Liver (tissue), 9 donors: Measurements from ENCODE around the gene CADPS. TPM values are rescaled to one million over a fixed set of nuclear protein-coding genes. Genes with fewer than 3 reads are reported as not detected.

Source experiments
- DNase-seq: peaks from one replicate; pipeline ENCODE4 v3.0.0-alpha.2; 2017; ENCODE audit warnings: low spot score
- H3K27ac ChIP-seq, 2 donors: one replicate each; pipeline ENCODE4 v1.7.0; 2013; ENCODE audit warnings: inconsistent platforms in 2 of 2, low read length in 2 of 2, control low read depth in 1 of 2, low read depth in 1 of 2, mild to moderate bottlenecking in 1 of 2
- H3K27me3 ChIP-seq, 4 donors: one replicate each; pipeline versions ENCODE4 v1.6.1 to v1.7.0; 2013; ENCODE audit warnings: low read length in 3 of 4, inconsistent platforms in 1 of 4, mild to moderate bottlenecking in 1 of 4, moderate library complexity in 1 of 4; ENCODE audit not compliant: control insufficient read depth in 4 of 4, insufficient read depth in 4 of 4
- H3K36me3 ChIP-seq, 4 donors: one replicate each; pipeline versions ENCODE4 v1.6.1 to v1.7.0; 2013; ENCODE audit warnings: low read length in 3 of 4, mild to moderate bottlenecking in 3 of 4, low read depth in 1 of 4, moderate library complexity in 1 of 4; ENCODE audit not compliant: control insufficient read depth in 4 of 4, insufficient read depth in 3 of 4
- H3K4me1 ChIP-seq, 4 donors: one replicate each; pipeline versions ENCODE4 v1.6.1 to v1.7.0; 2013; ENCODE audit warnings: low read length in 3 of 4, mild to moderate bottlenecking in 3 of 4, moderate library complexity in 1 of 4; ENCODE audit not compliant: control insufficient read depth in 4 of 4, insufficient read depth in 4 of 4
- H3K4me3 ChIP-seq, 3 donors: one replicate each; pipeline versions ENCODE4 v1.6.1 to v1.7.0; 2013; ENCODE audit warnings: low read length in 3 of 3, control low read depth in 1 of 3, low read depth in 1 of 3, mild to moderate bottlenecking in 1 of 3
- H3K9ac ChIP-seq, 2 donors: one replicate each; pipeline ENCODE4 v1.7.0; 2013; ENCODE audit warnings: low read length in 2 of 2, mild to moderate bottlenecking in 2 of 2, moderate library complexity in 2 of 2, control low read depth in 1 of 2, low read depth in 1 of 2
- H3K9me3 ChIP-seq, 4 donors: one replicate each; pipeline versions ENCODE4 v1.6.1 to v1.7.0; 2013; ENCODE audit warnings: low read length in 3 of 4; ENCODE audit not compliant: control insufficient read depth in 4 of 4
- EGR1 ChIP-seq, 2 donors: IDR thresholded peaks; 2 replicates each; pipeline ENCODE4 v1.6.1; 2016 to 2018; ENCODE audit warnings: antibody characterized with exemption in 2 of 2, low read depth in 2 of 2
- FOXA1 ChIP-seq: IDR thresholded peaks from 2 replicates; pipeline ENCODE4 v1.6.1; 2016; ENCODE audit warnings: antibody characterized with exemption
- FOXA2 ChIP-seq: IDR thresholded peaks from 2 replicates; pipeline ENCODE4 v1.6.1; 2016; ENCODE audit warnings: antibody characterized with exemption
- GABPA ChIP-seq, 2 donors: IDR thresholded peaks in 1 of 2; conservative IDR thresholded peaks in 1 of 2; 2 replicates each; pipeline ENCODE4 v1.6.1; 2016; ENCODE audit warnings: antibody characterized with exemption in 2 of 2, mild to moderate bottlenecking in 1 of 2, moderate library complexity in 1 of 2
- JUND ChIP-seq, 2 donors: IDR thresholded peaks; 2 replicates each; pipeline ENCODE4 v1.6.1; 2016; ENCODE audit warnings: antibody characterized with exemption in 2 of 2
- NR2F2 ChIP-seq: IDR thresholded peaks from 2 replicates; pipeline ENCODE4 v1.6.1; 2016; ENCODE audit warnings: antibody characterized with exemption
- RAD21 ChIP-seq, 2 donors: IDR thresholded peaks; 2 replicates each; pipeline ENCODE4 v1.6.1; 2016; ENCODE audit warnings: antibody characterized with exemption in 2 of 2, mild to moderate bottlenecking in 2 of 2
- RXRA ChIP-seq, 2 donors: IDR thresholded peaks; 2 replicates each; pipeline ENCODE4 v1.6.1; 2017 to 2018; ENCODE audit warnings: antibody characterized with exemption in 2 of 2, mild to moderate bottlenecking in 1 of 2
- SP1 ChIP-seq: IDR thresholded peaks from 2 replicates; pipeline ENCODE4 v1.6.1; 2018; ENCODE audit warnings: antibody characterized with exemption, mild to moderate bottlenecking
- TAF1 ChIP-seq: conservative IDR thresholded peaks from 2 replicates; pipeline ENCODE4 v1.6.1; 2016; ENCODE audit warnings: antibody characterized with exemption, mild to moderate bottlenecking
- WGBS: extraction: QIAGEN DNeasy Blood & Tissue Kit; methylation state at CpG from one replicate; pipeline ENCODE4 v1.1.7; 2013; 5-methylcytosine and 5-hydroxymethylcytosine counted together
- polyA plus RNA-seq, 2 donors: library from polyadenylated mRNA; stranded (reverse) in 1 of 2; unstranded in 1 of 2; fragments of 200-250 nt in 1 of 2; fragments of >200 nt in 1 of 2; fragmentation: Nextera tagmentation in 1 of 2; extraction: Ambion mirVana in 1 of 2; gene quantifications; one replicate each; pipeline versions ENCODE4 v1.2.1 to v1.2.3, GENCODE V29; 2013 to 2015
- total RNA-seq, 2 donors: library from RNA; depleted of rRNA; stranded (reverse); fragments of >200 nt; gene quantifications; one replicate each; pipeline ENCODE4 v1.2.3, GENCODE V29; 2014
- TF ChIP-seq, protein P1 (sequence below): IDR thresholded peaks from 2 replicates; pipeline ENCODE4 v1.6.1; 2016; ENCODE audit warnings: antibody characterized with exemption
- TF ChIP-seq, protein P2 (sequence below): IDR thresholded peaks from 2 replicates; pipeline ENCODE4 v1.6.1; 2016; ENCODE audit warnings: antibody characterized with exemption, mild to moderate bottlenecking
- TF ChIP-seq, protein P3 (sequence below): IDR thresholded peaks from 2 replicates; pipeline ENCODE4 v1.6.1; 2016; ENCODE audit warnings: antibody characterized with exemption
- TF ChIP-seq, protein P4 (sequence below): IDR thresholded peaks from 2 replicates; pipeline ENCODE4 v1.6.1; 2016; ENCODE audit warnings: antibody characterized with exemption
- donor health status: healthy.
- donor health status: healthy.
- donor health status: healthy.
- donor health status: healthy.
- donor health status: healthy.

Gene CADPS
- total and polyA plus RNA-seq, 4 donors = 0.05 to 0.37 (median 0.17) TPM; not detected in 1

DNA sequence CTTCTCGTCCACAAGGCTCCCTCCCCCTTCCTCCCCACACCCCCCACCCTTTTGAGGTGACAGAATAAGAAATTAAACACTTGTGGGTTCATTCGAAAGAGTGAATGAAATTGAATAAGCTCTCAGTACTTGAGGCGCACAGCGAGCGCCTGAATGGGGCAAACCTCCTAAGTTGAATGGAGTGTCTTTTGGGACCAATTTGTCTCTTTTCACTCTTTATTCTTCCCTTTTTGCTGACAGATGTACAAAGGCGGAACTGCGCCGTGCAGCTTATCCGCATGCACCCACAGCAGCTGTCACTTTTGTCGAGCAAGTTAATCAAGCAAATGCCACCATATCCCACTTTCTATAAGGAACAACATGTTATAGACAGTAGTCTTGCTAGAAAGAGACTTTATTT is 454.0 kb downstream of the CADPS start:
- Histone ChIP-seq H3K4me1 (no peaks in the 10 kb centered on the region), H3K9ac (no peak overlapping the region), H3K27ac (no peak overlapping the region), H3K4me3 (no peak overlapping the region), H3K36me3 (no peaks in the 10 kb centered on the region), H3K27me3 (peaks cover 0 to 6% (median 0%) of the 10 kb centered on the region in 4 donors), H3K9me3 (no peaks in the 10 kb centered on the region)
- 87% methylated on average over 10 of the region's 10 CpGs for WGBS
- no peak for DNase-seq
- TF ChIP-seq JUND (IDR thresholded peaks at IDR 0.05) (no peak), SP1 (no peak), TAF1 (no peak), EGR1 (IDR thresholded peaks at IDR 0.05; ENCODE audit: low read depth in 2 of 2) (no peak), FOXA1 (no peak), NR2F2 (no peak)
- TF ChIP-seq, protein P1, sequence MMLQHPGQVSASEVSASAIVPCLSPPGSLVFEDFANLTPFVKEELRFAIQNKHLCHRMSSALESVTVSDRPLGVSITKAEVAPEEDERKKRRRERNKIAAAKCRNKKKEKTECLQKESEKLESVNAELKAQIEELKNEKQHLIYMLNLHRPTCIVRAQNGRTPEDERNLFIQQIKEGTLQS = no peak
- TF ChIP-seq, protein P2, sequence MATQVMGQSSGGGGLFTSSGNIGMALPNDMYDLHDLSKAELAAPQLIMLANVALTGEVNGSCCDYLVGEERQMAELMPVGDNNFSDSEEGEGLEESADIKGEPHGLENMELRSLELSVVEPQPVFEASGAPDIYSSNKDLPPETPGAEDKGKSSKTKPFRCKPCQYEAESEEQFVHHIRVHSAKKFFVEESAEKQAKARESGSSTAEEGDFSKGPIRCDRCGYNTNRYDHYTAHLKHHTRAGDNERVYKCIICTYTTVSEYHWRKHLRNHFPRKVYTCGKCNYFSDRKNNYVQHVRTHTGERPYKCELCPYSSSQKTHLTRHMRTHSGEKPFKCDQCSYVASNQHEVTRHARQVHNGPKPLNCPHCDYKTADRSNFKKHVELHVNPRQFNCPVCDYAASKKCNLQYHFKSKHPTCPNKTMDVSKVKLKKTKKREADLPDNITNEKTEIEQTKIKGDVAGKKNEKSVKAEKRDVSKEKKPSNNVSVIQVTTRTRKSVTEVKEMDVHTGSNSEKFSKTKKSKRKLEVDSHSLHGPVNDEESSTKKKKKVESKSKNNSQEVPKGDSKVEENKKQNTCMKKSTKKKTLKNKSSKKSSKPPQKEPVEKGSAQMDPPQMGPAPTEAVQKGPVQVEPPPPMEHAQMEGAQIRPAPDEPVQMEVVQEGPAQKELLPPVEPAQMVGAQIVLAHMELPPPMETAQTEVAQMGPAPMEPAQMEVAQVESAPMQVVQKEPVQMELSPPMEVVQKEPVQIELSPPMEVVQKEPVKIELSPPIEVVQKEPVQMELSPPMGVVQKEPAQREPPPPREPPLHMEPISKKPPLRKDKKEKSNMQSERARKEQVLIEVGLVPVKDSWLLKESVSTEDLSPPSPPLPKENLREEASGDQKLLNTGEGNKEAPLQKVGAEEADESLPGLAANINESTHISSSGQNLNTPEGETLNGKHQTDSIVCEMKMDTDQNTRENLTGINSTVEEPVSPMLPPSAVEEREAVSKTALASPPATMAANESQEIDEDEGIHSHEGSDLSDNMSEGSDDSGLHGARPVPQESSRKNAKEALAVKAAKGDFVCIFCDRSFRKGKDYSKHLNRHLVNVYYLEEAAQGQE = no peak
- TF ChIP-seq, protein P3, sequence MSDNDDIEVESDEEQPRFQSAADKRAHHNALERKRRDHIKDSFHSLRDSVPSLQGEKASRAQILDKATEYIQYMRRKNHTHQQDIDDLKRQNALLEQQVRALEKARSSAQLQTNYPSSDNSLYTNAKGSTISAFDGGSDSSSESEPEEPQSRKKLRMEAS = no peak

DNA sequence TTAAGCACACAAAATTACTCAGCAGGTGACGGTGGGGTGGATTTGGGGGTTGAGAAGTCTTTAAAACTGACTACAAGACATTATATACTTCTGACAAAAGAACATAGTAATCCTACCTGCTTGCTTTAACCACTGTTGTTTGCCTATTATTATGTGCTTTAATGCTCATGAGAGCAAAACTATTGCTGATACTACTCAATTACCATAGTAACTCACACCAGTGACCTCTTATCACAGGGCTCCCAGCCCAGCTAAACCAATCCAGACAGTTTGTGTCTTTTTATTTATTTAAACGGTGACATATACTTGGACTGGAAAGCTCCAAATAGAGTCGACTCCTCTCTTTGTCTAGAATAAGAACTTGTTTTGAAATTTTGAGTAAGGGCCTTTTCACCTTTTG is 459.1 kb downstream of the CADPS start:
- Histone ChIP-seq H3K4me1 (no peaks in the 10 kb centered on the region), H3K9me3 (no peaks in the 10 kb centered on the region), H3K27me3 (peaks cover 0 to 9% (median 0%) of the 10 kb centered on the region in 4 donors), H3K4me3 (no peak overlapping the region), H3K9ac (no peak overlapping the region), H3K36me3 (no peaks in the 10 kb centered on the region), H3K27ac (no peak overlapping the region)
- 50% methylated on average over 3 of the region's 3 CpGs for WGBS
- no peak for DNase-seq
- TF ChIP-seq SP1 (no peak), RXRA (IDR thresholded peaks at IDR 0.05) (no peak), TAF1 (no peak), RAD21 (IDR thresholded peaks at IDR 0.05) (no peak), EGR1 (IDR thresholded peaks at IDR 0.05; ENCODE audit: low read depth in 2 of 2) (no peak)
- TF ChIP-seq, protein P3 = no peak

DNA sequence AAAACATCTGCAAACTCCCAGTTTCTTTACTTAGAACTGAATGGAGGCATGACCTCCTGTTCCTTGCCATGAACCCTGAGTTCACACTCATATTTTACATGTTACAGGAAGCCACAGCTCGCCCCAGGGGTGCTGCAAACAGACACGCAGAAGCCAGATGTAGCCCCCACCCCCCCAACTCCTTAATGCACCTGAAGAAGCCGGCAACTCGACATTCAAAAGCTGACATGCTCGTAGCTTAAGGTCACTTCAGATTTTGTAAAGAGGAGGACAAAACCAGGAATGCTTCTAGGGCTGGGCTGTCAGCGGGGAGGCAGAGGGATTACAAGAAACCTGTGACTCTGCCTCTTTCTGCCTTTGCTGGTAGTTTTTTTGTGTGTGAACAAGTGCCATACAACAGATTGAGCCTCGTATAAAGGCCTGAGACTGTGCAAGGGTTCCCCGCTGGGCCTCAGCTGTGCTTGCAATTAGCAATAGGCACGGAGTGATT is 459.9 kb downstream of the CADPS start:
- Histone ChIP-seq H3K9ac (no peak overlapping the region), H3K27ac (no peak overlapping the region), H3K27me3 (peaks cover 0 to 9% (median 0%) of the 10 kb centered on the region in 4 donors), H3K4me1 (no peaks in the 10 kb centered on the region), H3K9me3 (no peaks in the 10 kb centered on the region), H3K4me3 (no peak overlapping the region), H3K36me3 (no peaks in the 10 kb centered on the region)
- no peak for DNase-seq
- WGBS = 68% methylated on average over 9 of the region's 9 CpGs
- no peak for TF ChIP-seq RAD21 (IDR thresholded peaks at IDR 0.05)
- TF ChIP-seq, protein P4, sequence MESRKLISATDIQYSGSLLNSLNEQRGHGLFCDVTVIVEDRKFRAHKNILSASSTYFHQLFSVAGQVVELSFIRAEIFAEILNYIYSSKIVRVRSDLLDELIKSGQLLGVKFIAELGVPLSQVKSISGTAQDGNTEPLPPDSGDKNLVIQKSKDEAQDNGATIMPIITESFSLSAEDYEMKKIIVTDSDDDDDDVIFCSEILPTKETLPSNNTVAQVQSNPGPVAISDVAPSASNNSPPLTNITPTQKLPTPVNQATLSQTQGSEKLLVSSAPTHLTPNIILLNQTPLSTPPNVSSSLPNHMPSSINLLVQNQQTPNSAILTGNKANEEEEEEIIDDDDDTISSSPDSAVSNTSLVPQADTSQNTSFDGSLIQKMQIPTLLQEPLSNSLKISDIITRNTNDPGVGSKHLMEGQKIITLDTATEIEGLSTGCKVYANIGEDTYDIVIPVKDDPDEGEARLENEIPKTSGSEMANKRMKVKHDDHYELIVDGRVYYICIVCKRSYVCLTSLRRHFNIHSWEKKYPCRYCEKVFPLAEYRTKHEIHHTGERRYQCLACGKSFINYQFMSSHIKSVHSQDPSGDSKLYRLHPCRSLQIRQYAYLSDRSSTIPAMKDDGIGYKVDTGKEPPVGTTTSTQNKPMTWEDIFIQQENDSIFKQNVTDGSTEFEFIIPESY = no peak
- TF ChIP-seq, protein P2 = no peak
- no peak for TF ChIP-seq FOXA1
- no peak for TF ChIP-seq EGR1 (IDR thresholded peaks at IDR 0.05; ENCODE audit: low read depth in 2 of 2)
- TF ChIP-seq, protein P3 = no peak
- no peak for TF ChIP-seq SP1
- TF ChIP-seq FOXA2 = no peak
- no peak for TF ChIP-seq RXRA (IDR thresholded peaks at IDR 0.05)
- no peak for TF ChIP-seq GABPA (IDR thresholded peaks at IDR 0.05 in 1 of 2, conservative IDR thresholded peaks at IDR 0.05 in 1 of 2)
- no peak for TF ChIP-seq JUND (IDR thresholded peaks at IDR 0.05)
- TF ChIP-seq, protein P1 = no peak
- no peak for TF ChIP-seq NR2F2
